ENCODE data around the gene CMTM4. TPM values are rescaled to one million over a fixed set of nuclear protein-coding genes. Genes with fewer than 3 reads are reported as not detected.

CMTM4 gene
- total and polyA plus RNA-seq, 2 of the 8 experiments (the other 6 are each of a cell fraction or from before 2014, with no cell fraction given) = 35.3 to 51.7 TPM

DNA sequence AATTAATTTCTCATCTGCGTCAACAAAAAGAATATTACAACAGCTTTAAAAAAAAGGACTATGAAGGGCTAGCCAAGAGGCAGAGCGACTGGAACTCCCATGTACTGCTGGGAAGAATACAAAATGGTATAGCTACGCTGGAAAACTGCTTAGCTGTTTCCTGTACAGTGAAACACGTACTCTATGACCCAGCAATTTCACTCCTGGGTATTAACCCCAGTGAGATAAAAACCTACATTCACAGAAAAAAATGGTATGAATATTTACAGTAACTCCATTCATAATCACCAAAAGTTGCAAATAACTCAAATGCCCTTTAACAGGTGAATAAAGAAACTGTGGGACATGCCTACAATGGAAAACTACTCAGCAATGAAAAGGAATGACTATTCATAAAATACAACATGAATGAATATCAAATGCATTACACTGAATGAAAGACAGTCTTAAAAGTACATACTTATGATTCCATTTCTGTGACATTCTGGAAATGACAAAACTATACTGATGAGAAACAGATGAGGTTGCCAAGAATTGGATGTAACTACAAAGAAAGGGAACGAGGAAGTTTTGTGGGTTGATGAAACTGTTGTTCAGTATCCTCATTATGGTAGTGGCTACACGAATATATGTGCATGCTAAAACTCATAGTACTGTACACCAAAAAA is 27.6 kb downstream of the CMTM4 start:
- Histone ChIP-seq H2BK15ac (ENCODE audit: low read length) (no peak overlapping the region), H3K27ac (ENCODE audit: low read depth, low read length) (no peak overlapping the region), H3K79me2 (ENCODE audit: control insufficient read depth in 1 of 2, insufficient read depth in 2 of 2, low read length in 2 of 2) (peaks cover 0 to 13% of the 10 kb centered on the region in 2 experiments; a peak in 2 of 4 replicates), H4K91ac (replicated peaks; ENCODE audit: insufficient read length, low read length) (no peak overlapping the region), H3K18ac (ENCODE audit: extremely low read depth, low read length) (no peak overlapping the region), H2BK120ac (replicated peaks; ENCODE audit: low read depth, low read length) (no peak overlapping the region), H4K8ac (ENCODE audit: extremely low read depth, insufficient read depth, low read length) (no peak overlapping the region), H4K5ac (ENCODE audit: insufficient read length, low read depth, low read length) (no peak overlapping the region), H2BK12ac (ENCODE audit: low read depth, low read length) (no peak overlapping the region), H3K79me1 (ENCODE audit: low read depth, low read length) (peaks cover 3% of the 10 kb centered on the region), H3K4me2 (ENCODE audit: insufficient read depth in 1 of 2, low read depth in 2 of 2, low read length in 2 of 2) (no peak overlapping the region), H3K36me3 (ENCODE audit: control insufficient read depth in 2 of 4, insufficient read depth in 4 of 4, low read length in 3 of 4) (no peaks in the 10 kb centered on the region; a peak in 1 of 8 replicates), H3K14ac (ENCODE audit: insufficient read length) (no peak overlapping the region), H4K20me1 (replicated peaks in 1 of 2; ENCODE audit: control insufficient read depth in 1 of 2, insufficient read depth in 2 of 2, low read length in 2 of 2) (peaks cover 0 to 3% of the 10 kb centered on the region in 2 experiments), H3K4me3 (ENCODE audit: extremely low read depth in 1 of 4, insufficient read depth in 2 of 4, low read depth in 3 of 4, low read length in 4 of 4) (no peak overlapping the region), H2AK5ac (ENCODE audit: low read depth, low read length) (no peak overlapping the region), H3K56ac (replicated peaks; ENCODE audit: insufficient read length, low read depth, low read length) (no peak overlapping the region), H2BK20ac (ENCODE audit: low read length) (no peak overlapping the region), H3K9me3 (ENCODE audit: insufficient read depth in 2 of 2, low read depth in 1 of 2, low read length in 1 of 2) (no peaks in the 10 kb centered on the region), H3K4me1 (replicated peaks in 1 of 4; ENCODE audit: control insufficient read depth in 3 of 4, insufficient read depth in 4 of 4, low read length in 3 of 4) (no peaks in the 10 kb centered on the region), H3K23me2 (ENCODE audit: low read depth, low read length) (no peaks in the 10 kb centered on the region), H3K9ac (replicated peaks in 1 of 4; ENCODE audit: extremely low read depth in 1 of 4, low read depth in 3 of 4, low read length in 3 of 4) (no peak overlapping the region), H2AFZ (ENCODE audit: low read length) (no peak overlapping the region), H3K4ac (replicated peaks; ENCODE audit: insufficient read length, low read depth, low read length) (no peak overlapping the region), H2BK5ac (ENCODE audit: low read depth, low read length) (no peak overlapping the region), H3K23ac (ENCODE audit: insufficient read length) (no peak overlapping the region), H3K27me3 (replicated peaks in 1 of 4; ENCODE audit: control insufficient read depth in 3 of 4, extremely low read depth in 1 of 4, insufficient read depth in 3 of 4, low read length in 3 of 4) (no peaks in the 10 kb centered on the region)
- no peak for DNase-seq (ENCODE audit: low read depth in 1 of 2, low spot score in 2 of 2)
- CTCF ChIA-PET (ENCODE audit: partially characterized antibody) = interaction anchor here (0.7 to 3.5 kb wide), 3 partner anchors 8 to 262 kb away, joined by 3 to 13 read pairs (median 4); no protein-coding TSS in a partner anchor
- POLR2A ChIA-PET (ENCODE audit: partially characterized antibody) = interaction anchor here (0.8 kb wide), 1 partner anchor 34 kb away, joined by 4 read pairs; no protein-coding TSS in a partner anchor
- WGBS, 2 experiments (ENCODE audit: extremely low coverage in 1 of 2, insufficient coverage in 1 of 2, insufficient read length in 1 of 2, insufficient replicate concordance in 2 of 2, low coverage in 1 of 2, low lambda C conversion rate in 2 of 2, missing lambda C conversion rate in 1 of 2) = 89% methylated on average over 6 of the region's 6 CpGs; no CpG with 5 or more reads in 1 of the 2 experiments
- FAIRE-seq = no peak
- TF ChIP-seq ZNF274 (IDR thresholded peaks at IDR 0.05; ENCODE audit: borderline replicate concordance, extremely low read depth, low read length) (no peak), HDAC6 (IDR thresholded peaks at IDR 0.05; ENCODE audit: low read depth, low read length) (no peak), SP2 (IDR thresholded peaks at IDR 0.05; ENCODE audit: low read length) (no peak), ASH2L (IDR thresholded peaks at IDR 0.05; ENCODE audit: low read length) (no peak), RBBP5 (IDR thresholded peaks at IDR 0.05; ENCODE audit: borderline replicate concordance, low read depth, low read length) (no peak), POLR2A (IDR thresholded peaks at IDR 0.05; ENCODE audit: control extremely low read depth in 1 of 2, low read depth in 2 of 2, low read length in 2 of 2) (no peak), CHD2 (IDR thresholded peaks at IDR 0.05; ENCODE audit: low read length) (no peak), JUN (IDR thresholded peaks at IDR 0.05; ENCODE audit: low read depth, low read length) (no peak), GTF2F1 (IDR thresholded peaks at IDR 0.05; ENCODE audit: borderline replicate concordance, low read depth, low read length) (no peak), CBX8 (IDR thresholded peaks at IDR 0.05; ENCODE audit: borderline replicate concordance, low read depth, low read length) (no peak), EZH2 (IDR thresholded peaks at IDR 0.05; ENCODE audit: low read depth, low read length, severe bottlenecking) (no peak)
- TF ChIP-seq, protein P1, sequence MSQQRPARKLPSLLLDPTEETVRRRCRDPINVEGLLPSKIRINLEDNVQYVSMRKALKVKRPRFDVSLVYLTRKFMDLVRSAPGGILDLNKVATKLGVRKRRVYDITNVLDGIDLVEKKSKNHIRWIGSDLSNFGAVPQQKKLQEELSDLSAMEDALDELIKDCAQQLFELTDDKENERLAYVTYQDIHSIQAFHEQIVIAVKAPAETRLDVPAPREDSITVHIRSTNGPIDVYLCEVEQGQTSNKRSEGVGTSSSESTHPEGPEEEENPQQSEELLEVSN (IDR thresholded peaks at IDR 0.05) = no peak

All from H1 (cell line).